ENCODE data around the gene DENND5B. TPM values are rescaled to one million over a fixed set of nuclear protein-coding genes. Genes with fewer than 3 reads are reported as not detected.
"Not testable (repeated sequence)": the region's sequence is repeated elsewhere in the genome, so short reads cannot be mapped to it uniquely, and the experiment has no call there.

The DENND5B gene
- total RNA-seq, 4 donors from 2014 or later = 32.2 to 59.2 (median 57.2) TPM

DNA sequence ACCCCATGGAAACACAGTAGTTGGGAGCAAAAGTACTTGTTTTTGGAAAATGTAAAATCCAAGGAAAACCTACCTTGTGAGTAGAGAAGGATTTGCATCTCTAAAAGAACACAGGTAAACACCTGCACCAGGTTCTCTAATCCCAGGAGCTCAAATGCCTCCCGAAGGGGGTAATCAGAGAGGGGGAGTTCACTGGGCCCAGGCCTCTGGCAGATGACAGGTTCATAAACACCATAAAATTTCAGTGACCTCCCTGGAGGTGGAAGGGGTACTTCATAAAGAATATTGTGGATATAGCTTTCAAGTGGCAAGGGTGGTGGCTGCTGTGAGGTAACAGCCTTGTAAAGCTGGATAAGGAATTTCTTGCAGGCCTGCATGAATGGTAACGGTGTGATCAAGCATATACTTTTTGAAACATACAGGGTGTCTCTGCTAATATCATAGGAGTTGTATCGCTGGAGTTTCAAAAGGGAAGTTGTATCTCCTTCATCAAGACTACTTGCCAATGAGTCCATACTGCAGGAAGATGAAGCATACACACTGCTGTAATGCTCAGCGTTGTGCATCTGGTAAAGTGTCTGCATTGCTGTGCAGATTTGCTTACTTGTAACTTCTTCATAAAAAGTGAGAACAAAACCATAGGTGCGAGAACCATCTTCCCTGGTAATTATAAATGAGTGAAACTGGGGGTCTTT, 111.3 kb downstream of the DENND5B start:
- Histone ChIP-seq H3K36me3 (peaks cover 0 to 10% (median 0%) of the 10 kb centered on the region in 3 donors), H3K27me3 (no peaks in the 10 kb centered on the region), H3K27ac (no peak overlapping the region), H3K4me3 (no peak overlapping the region), H3K4me1 (no peaks in the 10 kb centered on the region), H3K9me3 (no peaks in the 10 kb centered on the region)
- TF ChIP-seq CTCF (IDR thresholded peaks at IDR 0.05) (no peak), POLR2A (IDR thresholded peaks at IDR 0.05) (no peak)
- DNase-seq = no peak

- no peak overlapping the region for H3K4me3 ChIP-seq
- no peaks in the 10 kb centered on the region for H3K27me3 ChIP-seq
- H3K9me3 ChIP-seq = no peaks in the 10 kb centered on the region
- DNase-seq = no peak
- H3K36me3 ChIP-seq = peaks cover 0 to 10% (median 0%) of the 10 kb centered on the region in 3 donors
- no peaks in the 10 kb centered on the region for H3K4me1 ChIP-seq
- TF ChIP-seq POLR2A (IDR thresholded peaks at IDR 0.05) (no peak), CTCF (IDR thresholded peaks at IDR 0.05) (no peak)
- H3K27ac ChIP-seq = no peak overlapping the region
Measured at GRCh38 chr12:31478898-31479297, 112.0 kb downstream of the DENND5B start.

DNA sequence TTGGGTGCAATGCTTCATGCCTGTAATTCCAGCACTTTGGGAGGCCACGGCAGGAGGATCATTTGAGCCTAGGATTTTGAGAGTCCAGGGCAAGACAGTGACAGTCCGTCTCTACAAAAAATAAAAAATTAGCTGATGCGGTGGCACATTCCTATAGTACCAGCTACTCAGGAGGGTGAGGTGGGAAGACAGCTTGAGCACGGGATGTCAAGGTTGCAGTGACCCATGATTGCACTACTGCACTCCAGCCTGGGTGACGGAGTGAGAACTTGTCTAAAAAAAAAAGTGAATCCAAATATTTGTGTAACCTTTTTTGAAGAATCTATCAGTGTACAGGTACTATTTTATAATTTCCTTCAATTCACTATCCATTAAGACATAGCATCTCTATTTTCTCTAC, 112.5 kb downstream of the DENND5B start:
- Histone ChIP-seq H3K9me3 (no peaks in the 10 kb centered on the region), H3K4me3 (no peak overlapping the region), H3K27ac (no peak overlapping the region), H3K36me3 (peaks cover 0 to 10% (median 0%) of the 10 kb centered on the region in 3 donors), H3K27me3 (no peaks in the 10 kb centered on the region), H3K4me1 (no peaks in the 10 kb centered on the region)
- DNase-seq = no peak
- TF ChIP-seq CTCF (IDR thresholded peaks at IDR 0.05) = no peak
- no peak for TF ChIP-seq POLR2A (IDR thresholded peaks at IDR 0.05)

- TF ChIP-seq CTCF (IDR thresholded peaks at IDR 0.05) (no peak), POLR2A (IDR thresholded peaks at IDR 0.05) (no peak)
- Histone ChIP-seq H3K36me3 (peaks cover 0 to 10% (median 0%) of the 10 kb centered on the region in 3 donors), H3K27ac (no peak overlapping the region), H3K27me3 (no peaks in the 10 kb centered on the region), H3K9me3 (no peaks in the 10 kb centered on the region), H3K4me3 (no peak overlapping the region), H3K4me1 (no peaks in the 10 kb centered on the region)
- no peak for DNase-seq
Measured at GRCh38 chr12:31477687-31478086, 113.2 kb downstream of the DENND5B start.

- Histone ChIP-seq H3K36me3 (peaks cover 0 to 10% (median 0%) of the 10 kb centered on the region in 3 donors), H3K27me3 (no peaks in the 10 kb centered on the region), H3K27ac (no peak overlapping the region), H3K4me3 (no peak overlapping the region), H3K9me3 (no peaks in the 10 kb centered on the region), H3K4me1 (no peaks in the 10 kb centered on the region)
- no peak for DNase-seq
- TF ChIP-seq POLR2A (IDR thresholded peaks at IDR 0.05) = no peak
- TF ChIP-seq CTCF (IDR thresholded peaks at IDR 0.05) = no peak
Measured at GRCh38 chr12:31476437-31476836, 114.5 kb downstream of the DENND5B start.

- not testable (repeated sequence) for H3K4me1 ChIP-seq, H3K4me3 ChIP-seq, H3K9me3 ChIP-seq, H3K27ac ChIP-seq, H3K27me3 ChIP-seq, DNase-seq
- peaks cover 0 to 10% (median 0%) of the 10 kb centered on the region in 3 donors for H3K36me3 ChIP-seq
Measured at GRCh38 chr12:31475610-31476009, 115.3 kb downstream of the DENND5B start.

Data from Peyer's patch (tissue), 4 donors.